PC-3 (cell line): ENCODE results near the gene PIK3R5. TPM values are rescaled to one million over a fixed set of nuclear protein-coding genes. Genes with fewer than 3 reads are reported as not detected.

ENCODE experiments used
- ATAC-seq: fragments of 200-7000 bp; cut with Tn5 transposase; 2 replicates; pipeline ENCODE4 v1.9.1; 2020; ENCODE audit warnings: mild to moderate bottlenecking, moderate library complexity
- BruUV-seq: library from RNA; stranded (reverse); fragments of 400-500 nt; replicated peaks from 2 replicates; lab custom pipeline; 2021; lab: Mats Ljungman, UMichigan
- CTCF ChIA-PET: fragments of 300-600 bp; sonication (Branson Sonifier 250); formaldehyde crosslinking; loops from one replicate; lab custom pipeline; 2022; ENCODE audit warnings: antibody characterized with exemption; lab: Charles Lee
- POLR2A ChIA-PET: fragments of 300-600 bp; sonication (Branson Sonifier 250); formaldehyde crosslinking; loops from one replicate; lab custom pipeline; 2022; ENCODE audit warnings: antibody characterized with exemption; ENCODE audit not compliant: unreplicated experiment; lab: Charles Lee
- DNase-seq: peaks from one replicate; pipeline ENCODE4 v3.0.0-alpha.2; 2015
- H2AFZ ChIP-seq: fragments of 300-600 bp; sonication (generic); 2 replicates; pipeline ENCODE4 v1.6.0; 2016; ENCODE audit warnings: antibody characterized with exemption, low read length
- H3F3A ChIP-seq: fragments of 300-600 bp; sonication (generic); one replicate; pipeline ENCODE4 v1.6.0; 2017; ENCODE audit warnings: antibody characterized with exemption, low read length, control low read depth, mild to moderate bottlenecking; ENCODE audit not compliant: unreplicated experiment
- H3K27ac ChIP-seq: fragments of 300-600 bp; sonication (generic); 2 replicates; pipeline ENCODE4 v1.5.1; 2016; ENCODE audit warnings: mild to moderate bottlenecking, low read length
- H3K27me3 ChIP-seq: fragments of 300-600 bp; sonication (generic); 2 replicates; pipeline ENCODE4 v1.6.1; 2016; ENCODE audit warnings: low read length, mixed read lengths
- H3K36me3 ChIP-seq: fragments of 300-600 bp; sonication (generic); 2 replicates; pipeline ENCODE4 v1.6.1; 2016; ENCODE audit warnings: low read depth, mixed run types, low read length, mixed read lengths
- H3K4me1 ChIP-seq: fragments of 300-600 bp; sonication (generic); 2 replicates; pipeline ENCODE4 v1.5.1; 2016; ENCODE audit warnings: low read length; ENCODE audit not compliant: insufficient read depth
- H3K4me2 ChIP-seq: fragments of 300-600 bp; sonication (generic); 2 replicates; pipeline ENCODE4 v1.6.0; 2016; ENCODE audit warnings: low read length
- H3K4me3 ChIP-seq: fragments of 300-600 bp; sonication (generic); 2 replicates; pipeline ENCODE4 v1.5.1; 2016; ENCODE audit warnings: mild to moderate bottlenecking, low read length, mixed read lengths
- H3K79me2 ChIP-seq: fragments of 300-600 bp; sonication (generic); 2 replicates; pipeline ENCODE4 v1.6.1; 2017; ENCODE audit warnings: low read length, mixed read lengths
- H3K9ac ChIP-seq: fragments of 300-600 bp; sonication (generic); 2 replicates; pipeline ENCODE4 v1.6.0; 2016; ENCODE audit warnings: mild to moderate bottlenecking, low read length
- H3K9me2 ChIP-seq: fragments of 300-600 bp; sonication (generic); replicated peaks from 2 replicates; pipeline ENCODE4 v1.6.1; 2016; ENCODE audit warnings: mixed run types, low read length, mixed read lengths
- H3K9me3 ChIP-seq: fragments of 300-600 bp; sonication (generic); 2 replicates; pipeline ENCODE4 v1.6.1; 2016; ENCODE audit warnings: low read length, mixed read lengths
- H4K20me1 ChIP-seq: fragments of 300-600 bp; sonication (generic); 2 replicates; pipeline ENCODE4 v1.6.1; 2016; ENCODE audit warnings: low read length, mixed read lengths
- CTCF ChIP-seq: fragments of 300-600 bp; sonication (generic); conservative IDR thresholded peaks from 2 replicates; pipeline ENCODE4 v1.5.1; 2017; ENCODE audit warnings: antibody characterized with exemption, low read depth, mild to moderate bottlenecking, low read length
- EZH2 ChIP-seq: fragments of 300-600 bp; sonication (generic); IDR thresholded peaks from one replicate; pipeline ENCODE4 v1.6.1; 2017; ENCODE audit warnings: antibody characterized with exemption, mild to moderate bottlenecking, low read length; ENCODE audit not compliant: unreplicated experiment
- EZH2phosphoT487 ChIP-seq: fragments of 300-600 bp; sonication (generic); IDR thresholded peaks from 2 replicates; pipeline ENCODE4 v1.6.1; 2018; ENCODE audit warnings: mild to moderate bottlenecking, antibody characterized with exemption, low read length, borderline replicate concordance
- intact Hi-C: fragments of 100-400 bp; cut with micrococcal nuclease; formaldehyde crosslinking; loops from 2 replicates; pipeline ENCODE4 v1.9.0; 2023
- total RNA-seq: library from RNA; depleted of rRNA; stranded (reverse); fragments of >200 nt; gene quantifications from 2 replicates; pipeline ENCODE4 v1.2.3, GENCODE V29; 2014

The PIK3R5 gene
- total RNA-seq, 1 experiment from 2014 or later: not detected

- Histone ChIP-seq H3K9me2 (no peaks in the 10 kb centered on the region), H2AFZ (no peak overlapping the region), H3K27me3 (peaks cover 39% of the 10 kb centered on the region; the same call in 1 of the 2 replicates), H4K20me1 (no peaks in the 10 kb centered on the region), H3K36me3 (no peaks in the 10 kb centered on the region), H3K9ac (no peak overlapping the region), H3K79me2 (no peaks in the 10 kb centered on the region), H3K27ac (no peak overlapping the region), H3K4me2 (no peak overlapping the region), H3F3A (no peaks in the 10 kb centered on the region), H3K4me3 (no peak overlapping the region), H3K9me3 (no peaks in the 10 kb centered on the region), H3K4me1 (no peaks in the 10 kb centered on the region)
- intact Hi-C loops: no loop called here
- BruUV-seq: no TSS peak
- DNase-seq (no peak), ATAC-seq (no peak)
- CTCF ChIA-PET: no interaction called here
- TF ChIP-seq EZH2phosphoT487: no peak
- no peak for TF ChIP-seq CTCF
- TF ChIP-seq EZH2: no peak
- POLR2A ChIA-PET: no interaction called here
Observed at GRCh38 chr17:8872705-8873435, 92.6 kb downstream of the PIK3R5 start.

- Histone ChIP-seq H3K9me2 (no peaks in the 10 kb centered on the region), H3K36me3 (no peaks in the 10 kb centered on the region), H3K9ac (no peak overlapping the region), H3K9me3 (no peaks in the 10 kb centered on the region), H3K27me3 (peaks cover 41% of the 10 kb centered on the region; the same call in 1 of the 2 replicates), H3K4me2 (no peak overlapping the region), H3K79me2 (no peaks in the 10 kb centered on the region), H3K27ac (no peak overlapping the region), H3K4me1 (no peaks in the 10 kb centered on the region), H4K20me1 (no peaks in the 10 kb centered on the region), H2AFZ (no peak overlapping the region), H3F3A (no peaks in the 10 kb centered on the region), H3K4me3 (no peak overlapping the region)
- BruUV-seq: no TSS peak
- intact Hi-C loops: no loop called here
- ATAC-seq (no peak), DNase-seq (no peak)
- CTCF ChIA-PET: no interaction called here
- no peak for TF ChIP-seq EZH2phosphoT487
- TF ChIP-seq CTCF: no peak
- TF ChIP-seq EZH2: no peak
- POLR2A ChIA-PET: no interaction called here
Observed at GRCh38 chr17:8872036-8872704, 93.3 kb downstream of the PIK3R5 start.

GRCh38 chr17:8871081-8871581 is 94.4 kb downstream of the PIK3R5 start:
- Histone ChIP-seq H3K9me3 (no peaks in the 10 kb centered on the region), H3K79me2 (no peaks in the 10 kb centered on the region), H3F3A (no peaks in the 10 kb centered on the region), H3K9ac (no peak overlapping the region), H3K27ac (no peak overlapping the region), H3K4me1 (no peaks in the 10 kb centered on the region), H4K20me1 (no peaks in the 10 kb centered on the region), H3K4me2 (no peak overlapping the region), H3K36me3 (no peaks in the 10 kb centered on the region), H3K9me2 (no peaks in the 10 kb centered on the region), H2AFZ (no peak overlapping the region), H3K4me3 (no peak overlapping the region), H3K27me3 (peaks cover 47% of the 10 kb centered on the region)
- CTCF ChIA-PET: no interaction called here
- DNase-seq (no peak), ATAC-seq (no peak)
- TF ChIP-seq CTCF (no peak), EZH2phosphoT487 (no peak), EZH2 (no peak)
- BruUV-seq: no TSS peak
- intact Hi-C loops: no loop called here
- POLR2A ChIA-PET: no interaction called here
